ENCODE measurements around the gene ELSPBP1.

ELSPBP1 gene

GRCh38 chr19:48023518-48023917, 29.1 kb downstream of the ELSPBP1 start:
- Mint-ChIP-seq H3K36me3 (no peaks in the 10 kb centered on the region), H3K27me3 (peaks cover 28% of the 10 kb centered on the region), H3K27ac (no peak overlapping the region), H3K4me1 (ENCODE audit: low read depth) (no peaks in the 10 kb centered on the region), H3K4me3 (no peak overlapping the region), H3K9me3 (ENCODE audit: low read depth) (no peaks in the 10 kb centered on the region)

GRCh38 chr19:48025480-48025879, 31.0 kb downstream of the ELSPBP1 start:
- Mint-ChIP-seq H3K27me3 (peaks cover 29% of the 10 kb centered on the region), H3K27ac (no peak overlapping the region), H3K4me3 (no peak overlapping the region), H3K9me3 (ENCODE audit: low read depth) (no peaks in the 10 kb centered on the region), H3K36me3 (no peaks in the 10 kb centered on the region), H3K4me1 (ENCODE audit: low read depth) (no peaks in the 10 kb centered on the region)

GRCh38 chr19:48029431-48029830, 35.0 kb downstream of the ELSPBP1 start:
- peaks cover 29% of the 10 kb centered on the region for H3K27me3 Mint-ChIP-seq
- no peak overlapping the region for H3K27ac Mint-ChIP-seq
- no peaks in the 10 kb centered on the region for H3K4me1 Mint-ChIP-seq (ENCODE audit: low read depth)
- H3K4me3 Mint-ChIP-seq = no peak overlapping the region
- H3K36me3 Mint-ChIP-seq = no peaks in the 10 kb centered on the region
- H3K9me3 Mint-ChIP-seq (ENCODE audit: low read depth) = no peaks in the 10 kb centered on the region

- Mint-ChIP-seq H3K36me3 (no peaks in the 10 kb centered on the region), H3K27ac (no peak overlapping the region), H3K9me3 (ENCODE audit: low read depth) (no peaks in the 10 kb centered on the region)
Measured at GRCh38 chr19:48030073-48030472, 35.6 kb downstream of the ELSPBP1 start.

GRCh38 chr19:48033604-48034003, 39.2 kb downstream of the ELSPBP1 start:
- no peak overlapping the region for H3K27ac Mint-ChIP-seq

More at GRCh38 chr19:48030073-48030472, 35.6 kb downstream of the ELSPBP1 start:
- H3K4me3 Mint-ChIP-seq = no peak overlapping the region
- H3K4me1 Mint-ChIP-seq (ENCODE audit: low read depth) = no peaks in the 10 kb centered on the region
- peaks cover 26% of the 10 kb centered on the region for H3K27me3 Mint-ChIP-seq

GRCh38 chr19:48036765-48037164, 42.3 kb downstream of the ELSPBP1 start:
- Mint-ChIP-seq H3K4me1 (ENCODE audit: low read depth) (no peaks in the 10 kb centered on the region), H3K36me3 (no peaks in the 10 kb centered on the region), H3K9me3 (ENCODE audit: low read depth) (peaks cover 6% of the 10 kb centered on the region), H3K4me3 (no peak overlapping the region), H3K27me3 (peaks cover 27% of the 10 kb centered on the region), H3K27ac (no peak overlapping the region)

More at GRCh38 chr19:48033604-48034003, 39.2 kb downstream of the ELSPBP1 start:
- H3K27me3 Mint-ChIP-seq = peaks cover 19% of the 10 kb centered on the region
- H3K36me3 Mint-ChIP-seq = no peaks in the 10 kb centered on the region
- peaks cover 6% of the 10 kb centered on the region for H3K9me3 Mint-ChIP-seq (ENCODE audit: low read depth)
- H3K4me3 Mint-ChIP-seq = no peak overlapping the region
- no peaks in the 10 kb centered on the region for H3K4me1 Mint-ChIP-seq (ENCODE audit: low read depth)

- no peaks in the 10 kb centered on the region for H3K4me1 Mint-ChIP-seq (ENCODE audit: low read depth)
- H3K36me3 Mint-ChIP-seq = no peaks in the 10 kb centered on the region
- H3K4me3 Mint-ChIP-seq = no peak overlapping the region
- no peak overlapping the region for H3K27ac Mint-ChIP-seq
- no peaks in the 10 kb centered on the region for H3K9me3 Mint-ChIP-seq (ENCODE audit: low read depth)
- H3K27me3 Mint-ChIP-seq = peaks cover 28% of the 10 kb centered on the region
Measured at GRCh38 chr19:48041877-48042580, 47.6 kb downstream of the ELSPBP1 start.

- no peak within 1 kb of the TSS for H3K4me3 Mint-ChIP-seq
- H3K27ac Mint-ChIP-seq = no peak within 1 kb of the TSS
- peaks cover 33% of the 10 kb centered on the region for H3K27me3 Mint-ChIP-seq
- H3K4me1 Mint-ChIP-seq (ENCODE audit: low read depth) = no peaks in the 10 kb centered on the region
- H3K9me3 Mint-ChIP-seq (ENCODE audit: low read depth) = no peaks in the 10 kb centered on the region
- H3K36me3 Mint-ChIP-seq = peaks cover 2% of the 10 kb centered on the region
Measured at GRCh38 chr19:48043675-48044258, 49.3 kb downstream of the ELSPBP1 start, which contains the start of gene CABP5. TSS of gene CABP5 (minus strand) at chr19:48044079. CDS start at chr19:48043922, 157 bp downstream.

GRCh38 chr19:48044561-48044960, 50.1 kb downstream of the ELSPBP1 start:
- Mint-ChIP-seq H3K9me3 (ENCODE audit: low read depth) (no peaks in the 10 kb centered on the region), H3K27ac (no peak overlapping the region), H3K36me3 (peaks cover 2% of the 10 kb centered on the region), H3K4me1 (ENCODE audit: low read depth) (no peaks in the 10 kb centered on the region), H3K27me3 (peaks cover 26% of the 10 kb centered on the region), H3K4me3 (no peak overlapping the region)

GRCh38 chr19:48051335-48052033, 57.1 kb downstream of the ELSPBP1 start:
- Mint-ChIP-seq H3K27me3 (peaks cover 11% of the 10 kb centered on the region), H3K36me3 (peaks cover 9% of the 10 kb centered on the region), H3K27ac (no peak overlapping the region), H3K4me1 (ENCODE audit: low read depth) (no peaks in the 10 kb centered on the region), H3K4me3 (no peak overlapping the region), H3K9me3 (ENCODE audit: low read depth) (no peaks in the 10 kb centered on the region)

- no peak overlapping the region for H3K27ac Mint-ChIP-seq
- peaks cover 6% of the 10 kb centered on the region for H3K36me3 Mint-ChIP-seq
- H3K27me3 Mint-ChIP-seq = peaks cover 6% of the 10 kb centered on the region
- no peaks in the 10 kb centered on the region for H3K9me3 Mint-ChIP-seq (ENCODE audit: low read depth)
- no peak overlapping the region for H3K4me3 Mint-ChIP-seq
- no peaks in the 10 kb centered on the region for H3K4me1 Mint-ChIP-seq (ENCODE audit: low read depth)
Measured at GRCh38 chr19:48053076-48053475, 58.6 kb downstream of the ELSPBP1 start.

- Mint-ChIP-seq H3K36me3 (peaks cover 6% of the 10 kb centered on the region), H3K27ac (no peak overlapping the region), H3K4me1 (ENCODE audit: low read depth) (no peaks in the 10 kb centered on the region), H3K9me3 (ENCODE audit: low read depth) (no peaks in the 10 kb centered on the region), H3K27me3 (peaks cover 3% of the 10 kb centered on the region), H3K4me3 (no peak overlapping the region)
Measured at GRCh38 chr19:48053856-48054255, 59.4 kb downstream of the ELSPBP1 start.

GRCh38 chr19:48059331-48059730, 64.9 kb downstream of the ELSPBP1 start:
- no peaks in the 10 kb centered on the region for H3K36me3 Mint-ChIP-seq
- H3K27me3 Mint-ChIP-seq = peaks cover 5% of the 10 kb centered on the region
- H3K9me3 Mint-ChIP-seq (ENCODE audit: low read depth) = no peaks in the 10 kb centered on the region
- no peak overlapping the region for H3K27ac Mint-ChIP-seq
- H3K4me1 Mint-ChIP-seq (ENCODE audit: low read depth) = no peaks in the 10 kb centered on the region
- no peak overlapping the region for H3K4me3 Mint-ChIP-seq

GRCh38 chr19:48060381-48060780, 65.9 kb downstream of the ELSPBP1 start:
- Mint-ChIP-seq H3K36me3 (no peaks in the 10 kb centered on the region), H3K9me3 (ENCODE audit: low read depth) (no peaks in the 10 kb centered on the region), H3K4me1 (ENCODE audit: low read depth) (no peaks in the 10 kb centered on the region), H3K27me3 (peaks cover 5% of the 10 kb centered on the region), H3K27ac (no peak overlapping the region), H3K4me3 (no peak overlapping the region)

All from activated naive CD8-positive, alpha-beta T cell (primary cell).